Aorta (tissue), 5 donors: ENCODE results near the gene UNC119. TPM values are rescaled to one million over a fixed set of nuclear protein-coding genes. Genes with fewer than 3 reads are reported as not detected.
A peak's percentile ranks its signal among the peaks of the same experiment; 100 is the strongest.

Source experiments
- ATAC-seq: fragments of 200-7000 bp; cut with Tn5 transposase; one replicate; pipeline ENCODE4 v1.9.1; 2022; ENCODE audit warnings: moderate library complexity; ENCODE audit not compliant: low FRiP score
- DNase-seq, 2 donors: peaks; one replicate each; pipeline ENCODE4 v3.0.0-alpha.2; 2020
- H3K27ac ChIP-seq, 2 donors: one replicate each; pipeline ENCODE4 v1.5.1; 2013; ENCODE audit warnings: low read length in 2 of 2, mild to moderate bottlenecking in 2 of 2, moderate library complexity in 2 of 2, control low read depth in 1 of 2, inconsistent platforms in 1 of 2, low read depth in 1 of 2
- H3K27me3 ChIP-seq, 2 donors: one replicate each; pipeline ENCODE4 v1.6.1; 2013; ENCODE audit warnings: control low read depth in 1 of 2, low read length in 1 of 2, mild to moderate bottlenecking in 1 of 2, moderate library complexity in 1 of 2; ENCODE audit not compliant: insufficient read depth in 2 of 2, control insufficient read depth in 1 of 2
- H3K36me3 ChIP-seq, 2 donors: one replicate each; pipeline ENCODE4 v1.6.1; 2013; ENCODE audit warnings: control low read depth in 1 of 2, low read length in 1 of 2, mild to moderate bottlenecking in 1 of 2; ENCODE audit not compliant: insufficient read depth in 2 of 2, control insufficient read depth in 1 of 2
- H3K4me1 ChIP-seq, 2 donors: one replicate each; pipeline ENCODE4 v1.6.1; 2013; ENCODE audit warnings: low read length in 2 of 2, control low read depth in 1 of 2, mild to moderate bottlenecking in 1 of 2, moderate library complexity in 1 of 2; ENCODE audit not compliant: insufficient read depth in 2 of 2, control insufficient read depth in 1 of 2
- H3K4me3 ChIP-seq, 2 donors: one replicate each; pipeline ENCODE4 v1.5.1; 2013; ENCODE audit warnings: low read length in 2 of 2, control low read depth in 1 of 2, mild to moderate bottlenecking in 1 of 2
- H3K9me3 ChIP-seq: one replicate; pipeline ENCODE4 v1.6.1; 2013; ENCODE audit warnings: mild to moderate bottlenecking, low read length; ENCODE audit not compliant: control insufficient read depth
- WGBS, 2 donors: extraction: QIAGEN DNeasy Blood & Tissue Kit; methylation state at CpG; one replicate each; pipeline ENCODE4 v1.1.7; 2013; 5-methylcytosine and 5-hydroxymethylcytosine counted together
- intact Hi-C, 2 donors: fragments of 100-400 bp; cut with DNase I; formaldehyde crosslinking; loops; one replicate each; pipeline versions ENCODE4 v1.14.2 to v1.15.0; 2022
- polyA plus RNA-seq, 2 donors: library from polyadenylated mRNA; stranded (reverse); fragments of 200-250 nt; gene quantifications; one replicate each; pipeline ENCODE4 v1.2.3, GENCODE V29; 2013
- total RNA-seq, 2 donors: library from RNA; stranded (reverse); fragmentation: NEBNext Ultra II Directional; extraction: Animal tissue kit (Norgen Biotek cat#: 25700); gene quantifications; one replicate each; pipeline ENCODE4 v1.2.1, GENCODE V29; 2021
- donor health status: healthy with polysubstance abuse.
- donor health status: Bipolar disorder and iron deficiency.
- donor health status: DM: no; HTN: no; CAD: no.
- donor health status: DM: no; HTN: no; CAD: no.
- donor health status: DM: yes; HTN: yes; CAD: no.

The UNC119 gene
- total and polyA plus RNA-seq, 4 donors, result 17.4 to 36.6 (median 22.2) TPM

- WGBS, 2 donors, result 90 to 96% methylated on average over 3 of the region's 3 CpGs
- no peaks in the 10 kb centered on the region for H3K27me3 ChIP-seq
- no peak overlapping the region for H3K4me3 ChIP-seq
- H3K36me3 ChIP-seq, result peaks cover 0 to 5% of the 10 kb centered on the region in 2 donors
- ATAC-seq, result no peak
- intact Hi-C loops, result loop anchor here in 1 of 2 donors (5.0 kb wide), 2 partner anchors 48 to 63 kb away; partner anchors contain the start of genes RSKR and SPAG5
- no peaks in the 10 kb centered on the region for H3K9me3 ChIP-seq
- H3K4me1 ChIP-seq, result no peaks in the 10 kb centered on the region
- peak in 1 of 2 donors; percentile 28 for DNase-seq
- no peak overlapping the region for H3K27ac ChIP-seq
These were observed 2.9 kb downstream of the UNC119 start for GRCh38 chr17:28549236-28550132.

GRCh38 chr17:28548417-28549130, 3.9 kb downstream of the UNC119 start:
- Histone ChIP-seq H3K9me3 (no peaks in the 10 kb centered on the region), H3K27me3 (no peaks in the 10 kb centered on the region), H3K4me3 (no peak overlapping the region), H3K27ac (no peak overlapping the region), H3K4me1 (no peaks in the 10 kb centered on the region), H3K36me3 (peaks cover 0 to 2% of the 10 kb centered on the region in 2 donors)
- WGBS, 2 donors, result 88 to 90% methylated on average over 6 of the region's 6 CpGs
- peak in 1 of 2 donors; percentile 35 for DNase-seq
- no peak for ATAC-seq
- intact Hi-C loops, result loop anchor here in 1 of 2 donors (5.0 kb wide), 1 partner anchor 64 kb away; the partner anchor contains the start of gene RSKR

GRCh38 chr17:28547623-28548416, 4.6 kb downstream of the UNC119 start:
- 72 to 73% methylated on average over 26 of the region's 26 CpGs for WGBS, 2 donors
- H3K27me3 ChIP-seq, result no peaks in the 10 kb centered on the region
- H3K27ac ChIP-seq, result no peak overlapping the region
- no peaks in the 10 kb centered on the region for H3K4me1 ChIP-seq
- DNase-seq, result peak; percentile 81 to 93
- H3K4me3 ChIP-seq, result no peak overlapping the region
- H3K36me3 ChIP-seq, result peaks cover 0 to 2% of the 10 kb centered on the region in 2 donors
- ATAC-seq, result peak; percentile 70
- H3K9me3 ChIP-seq, result no peaks in the 10 kb centered on the region
- intact Hi-C loops, result loop anchor here (2.0 to 5.0 kb wide), 2 partner anchors 64 to 65 kb away; partner anchors contain the start of gene RSKR (in 1 of the 2)

- ATAC-seq, result no peak
- Histone ChIP-seq H3K36me3 (peaks cover 0 to 2% of the 10 kb centered on the region in 2 donors), H3K27ac (no peak overlapping the region), H3K4me1 (no peaks in the 10 kb centered on the region), H3K4me3 (no peak overlapping the region), H3K9me3 (no peaks in the 10 kb centered on the region), H3K27me3 (no peaks in the 10 kb centered on the region)
- intact Hi-C loops, result loop anchor here (2.0 to 5.0 kb wide), 2 partner anchors 65 to 66 kb away; partner anchors contain the start of gene RSKR (in 1 of the 2)
- peak in 1 of 2 donors; percentile 46 for DNase-seq
- 91 to 93% methylated on average over 14 of the region's 14 CpGs for WGBS, 2 donors
These were observed 5.3 kb downstream of the UNC119 start for GRCh38 chr17:28547096-28547622.

- peaks cover 0 to 2% of the 10 kb centered on the region in 2 donors for H3K36me3 ChIP-seq
- ATAC-seq (no peak), DNase-seq (no peak)
- no peaks in the 10 kb centered on the region for H3K9me3 ChIP-seq
- H3K27ac ChIP-seq, result no peak overlapping the region
- no peak overlapping the region for H3K4me3 ChIP-seq
- H3K4me1 ChIP-seq, result no peaks in the 10 kb centered on the region
- 51 to 53% methylated on average over 6 of the region's 6 CpGs for WGBS, 2 donors
- intact Hi-C loops, result loop anchor here (2.0 to 5.0 kb wide), 2 partner anchors 66 to 67 kb away; partner anchors contain the start of gene RSKR (in 1 of the 2)
- no peaks in the 10 kb centered on the region for H3K27me3 ChIP-seq
These were observed 6.5 kb downstream of the UNC119 start for GRCh38 chr17:28545787-28546415.

- Histone ChIP-seq H3K36me3 (peaks cover 0 to 2% of the 10 kb centered on the region in 2 donors), H3K27ac (no peak overlapping the region), H3K27me3 (no peaks in the 10 kb centered on the region), H3K9me3 (no peaks in the 10 kb centered on the region), H3K4me3 (no peak overlapping the region), H3K4me1 (no peaks in the 10 kb centered on the region)
- intact Hi-C loops, result loop anchor here in 1 of 2 donors (5.0 kb wide), 1 partner anchor 67 kb away; the partner anchor contains the start of gene RSKR
- DNase-seq (no peak), ATAC-seq (no peak)
- 82 to 86% methylated on average over 2 of the region's 2 CpGs for WGBS, 2 donors
These were observed 7.3 kb downstream of the UNC119 start for GRCh38 chr17:28545141-28545503.

- Histone ChIP-seq H3K27me3 (no peaks in the 10 kb centered on the region), H3K36me3 (peaks cover 0 to 2% of the 10 kb centered on the region in 2 donors), H3K4me3 (no peak overlapping the region), H3K9me3 (no peaks in the 10 kb centered on the region), H3K27ac (no peak overlapping the region), H3K4me1 (no peaks in the 10 kb centered on the region)
- intact Hi-C loops, result loop anchor here in 1 of 2 donors (5.0 kb wide), 1 partner anchor 68 kb away; the partner anchor contains the start of gene RSKR
- ATAC-seq (no peak), DNase-seq (no peak)
- 88 to 90% methylated on average over 4 of the region's 4 CpGs for WGBS, 2 donors
These were observed 7.9 kb downstream of the UNC119 start for GRCh38 chr17:28544402-28545140.
